GM12891 (cell line): ENCODE results near the gene VWA5A.

Source experiments
- PAX5 ChIP-seq: IDR thresholded peaks from 2 replicates; pipeline ENCODE4 v1.6.1; 2011; ENCODE audit warnings: low read length, moderate library complexity, mild to moderate bottlenecking; ENCODE audit not compliant: insufficient read depth, severe bottlenecking
- POLR2A ChIP-seq: IDR thresholded peaks from 2 replicates; pipeline ENCODE4 v1.6.1; 2011; ENCODE audit warnings: low read depth, low read length, control low read depth
- POLR2AphosphoS5 ChIP-seq: IDR thresholded peaks from 2 replicates; pipeline ENCODE4 v1.6.1; 2011; ENCODE audit warnings: low read depth, low read length, control low read depth
- TAF1 ChIP-seq: IDR thresholded peaks from 2 replicates; pipeline ENCODE4 v1.6.1; 2011; ENCODE audit warnings: low read depth, low read length, control low read depth

DNA sequence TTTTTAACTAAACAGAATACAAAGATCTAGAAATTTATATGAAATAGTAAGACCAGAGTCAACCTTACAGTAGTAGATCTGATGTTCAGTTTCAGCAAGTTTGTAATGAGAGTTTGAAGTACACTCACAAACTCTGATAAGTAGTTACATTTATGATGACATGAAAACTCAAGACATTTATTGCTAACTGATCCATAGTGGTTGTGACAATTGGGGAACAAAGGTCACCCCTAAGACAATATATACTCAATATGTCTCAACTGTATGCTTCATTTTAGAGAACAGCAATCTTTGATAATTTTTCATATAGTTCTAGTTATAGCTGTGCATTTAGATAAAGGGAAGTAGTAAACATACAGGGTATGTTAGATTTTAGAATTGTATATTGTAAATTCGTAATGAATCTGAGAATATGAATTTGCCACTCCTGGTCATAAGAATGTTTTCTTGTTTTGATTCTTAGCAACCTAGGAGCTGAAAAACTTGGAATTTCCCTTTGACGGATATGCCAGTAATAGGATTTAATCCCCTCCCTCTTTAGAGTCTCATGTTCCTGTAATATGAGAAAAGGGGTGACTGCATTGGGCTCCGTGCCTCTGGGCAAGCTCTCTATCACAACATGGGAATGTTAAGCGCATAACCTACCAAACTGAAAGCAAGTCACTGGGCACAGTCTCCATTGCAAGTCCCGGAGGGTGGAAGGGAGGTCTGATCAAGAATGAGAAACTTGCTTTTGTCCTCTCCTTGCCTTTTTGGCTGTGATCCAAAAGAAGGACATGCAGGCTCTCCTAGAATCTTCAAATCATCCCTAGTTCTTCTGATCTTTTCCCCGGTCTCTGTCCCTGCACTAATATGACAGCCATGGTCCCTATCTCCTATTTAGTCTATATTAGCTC, 79.3 kb downstream of the VWA5A start:
- TF ChIP-seq POLR2AphosphoS5 (no peak), TAF1 (no peak), POLR2A (no peak), PAX5 (no peak)
